Mesendoderm (in vitro differentiated cells): ENCODE measurements around the gene RETREG2.

Experiments
- DNase-seq: peaks from one replicate; pipeline ENCODE4 v3.0.0; 2013
- H2AK5ac ChIP-seq: 2 replicates; pipeline ENCODE4 v1.6.1; 2013; ENCODE audit warnings: low read length, inconsistent platforms
- H2BK120ac ChIP-seq: 2 replicates; pipeline ENCODE4 v1.6.1; 2013; ENCODE audit warnings: low read depth, mild to moderate bottlenecking, low read length, moderate library complexity, mixed read lengths
- H2BK15ac ChIP-seq: replicated peaks from 2 replicates; pipeline ENCODE4 v1.6.1; 2013; ENCODE audit warnings: low read depth, mild to moderate bottlenecking, moderate library complexity
- H2BK5ac ChIP-seq: 2 replicates; pipeline ENCODE4 v1.6.1; 2013; ENCODE audit warnings: low read length, inconsistent platforms
- H3K18ac ChIP-seq: 2 replicates; pipeline ENCODE4 v1.6.1; 2013; ENCODE audit warnings: mild to moderate bottlenecking, low read length, mixed read lengths
- H3K23ac ChIP-seq: one replicate; pipeline ENCODE4 v1.6.1; 2013; ENCODE audit warnings: low read length
- H3K27ac ChIP-seq: 2 replicates; pipeline ENCODE4 v1.5.1; 2013; ENCODE audit warnings: low read depth, mild to moderate bottlenecking, inconsistent platforms, low read length, moderate library complexity
- H3K27me3 ChIP-seq: 2 replicates; pipeline ENCODE4 v1.6.1; 2013; ENCODE audit warnings: low read length, control low read depth, mild to moderate bottlenecking, inconsistent platforms; ENCODE audit not compliant: insufficient read depth, poor library complexity
- H3K36me3 ChIP-seq: 2 replicates; pipeline ENCODE4 v1.6.1; 2013; ENCODE audit warnings: low read length, inconsistent platforms; ENCODE audit not compliant: control insufficient read depth, insufficient read depth
- H3K4ac ChIP-seq: one replicate; pipeline ENCODE4 v1.6.1; 2013; ENCODE audit warnings: low read depth, mild to moderate bottlenecking, low read length, moderate library complexity
- H3K4me1 ChIP-seq: 2 replicates; pipeline ENCODE4 v1.6.1; 2013; ENCODE audit warnings: low read depth, low read length, inconsistent platforms; ENCODE audit not compliant: control insufficient read depth
- H3K4me2 ChIP-seq: 2 replicates; pipeline ENCODE4 v1.6.1; 2013; ENCODE audit warnings: low read length
- H3K4me3 ChIP-seq: 2 replicates; pipeline ENCODE4 v1.5.1; 2013; ENCODE audit warnings: mild to moderate bottlenecking, low read length
- H3K56ac ChIP-seq: one replicate; pipeline ENCODE4 v1.6.1; 2013; ENCODE audit warnings: low read length
- H3K79me1 ChIP-seq: 2 replicates; pipeline ENCODE4 v1.6.1; 2013; ENCODE audit warnings: low read length, inconsistent platforms
- H3K79me2 ChIP-seq: 2 replicates; pipeline ENCODE4 v1.6.1; 2013; ENCODE audit warnings: mild to moderate bottlenecking, low read length; ENCODE audit not compliant: control insufficient read depth, insufficient read depth
- H3K9ac ChIP-seq: 2 replicates; pipeline ENCODE4 v1.6.1; 2013; ENCODE audit warnings: low read length, inconsistent platforms
- H4K5ac ChIP-seq: one replicate; pipeline ENCODE4 v1.6.1; 2013; ENCODE audit warnings: low read length
- H4K8ac ChIP-seq: one replicate; pipeline ENCODE4 v1.6.1; 2013; ENCODE audit warnings: low read depth, mild to moderate bottlenecking, control low read depth, low read length, moderate library complexity
- WGBS: extraction: QIAGEN DNeasy Blood & Tissue Kit; methylation state at CpG from one replicate; pipeline ENCODE4 v1.1.7; 2013; ENCODE audit warnings: low lambda C conversion rate, missing lambda C conversion rate; ENCODE audit not compliant: insufficient coverage; ENCODE audit errors: extremely low coverage; 5-methylcytosine and 5-hydroxymethylcytosine counted together

Gene RETREG2

DNA sequence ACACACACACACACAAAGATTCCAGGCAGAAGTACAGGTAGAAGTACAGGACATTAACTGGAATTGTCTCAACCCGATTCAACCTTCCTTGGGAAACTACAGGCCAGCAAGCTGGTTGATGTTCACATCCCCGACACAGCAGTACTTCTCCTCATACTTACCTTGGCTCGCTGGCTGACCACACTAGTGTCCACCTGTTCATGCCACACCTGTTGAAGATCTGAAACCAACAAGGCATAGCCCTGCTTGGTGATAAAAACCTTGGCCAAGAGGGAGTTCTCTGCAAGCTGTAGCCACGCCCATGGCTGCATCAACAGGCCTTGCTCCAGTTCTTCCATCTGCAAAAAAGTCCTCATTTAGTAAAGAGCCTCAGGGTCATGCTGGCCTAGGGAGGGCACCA is 20.1 kb upstream of the RETREG2 start:
- H3K27ac ChIP-seq: no peak overlapping the region
- no peak overlapping the region for H3K4me2 ChIP-seq
- H2BK5ac ChIP-seq: no peak overlapping the region
- H2BK15ac ChIP-seq: no peak overlapping the region
- H2BK120ac ChIP-seq: no peak overlapping the region
- no peak overlapping the region for H3K18ac ChIP-seq
- no peaks in the 10 kb centered on the region for H3K27me3 ChIP-seq
- no peak overlapping the region for H4K5ac ChIP-seq
- no CpG with 5 or more reads among the region's 4 CpGs for WGBS
- no peak overlapping the region for H3K9ac ChIP-seq
- H3K56ac ChIP-seq: no peak overlapping the region
- no peak for DNase-seq
- H3K4me1 ChIP-seq: peaks cover 3% of the 10 kb centered on the region
- no peaks in the 10 kb centered on the region for H3K79me1 ChIP-seq
- H3K36me3 ChIP-seq: peaks cover 2% of the 10 kb centered on the region
- H4K8ac ChIP-seq: no peak overlapping the region
- no peaks in the 10 kb centered on the region for H3K79me2 ChIP-seq
- no peak overlapping the region for H3K23ac ChIP-seq
- no peak overlapping the region for H2AK5ac ChIP-seq
- no peak overlapping the region for H3K4ac ChIP-seq
- H3K4me3 ChIP-seq: no peak overlapping the region

DNA sequence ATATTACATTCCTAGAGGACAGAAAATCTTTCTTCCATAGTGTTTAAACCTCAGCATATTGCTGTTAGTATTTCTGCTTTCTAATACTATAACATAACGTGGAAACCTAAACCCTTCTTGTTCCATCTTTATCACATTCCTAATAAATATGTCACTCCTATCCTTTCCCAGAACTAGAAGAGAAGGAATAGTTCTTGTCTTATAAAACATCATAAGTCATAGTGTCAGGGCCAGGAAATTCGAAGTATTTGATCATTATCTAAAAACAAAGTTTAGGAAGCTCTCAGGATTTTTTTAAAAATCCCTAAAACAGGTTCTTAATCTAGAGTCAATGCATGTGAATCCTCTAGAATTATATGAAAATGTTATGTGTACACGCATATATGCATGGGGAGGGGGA is 19.5 kb upstream of the RETREG2 start:
- Histone ChIP-seq H3K4ac (no peak overlapping the region), H3K79me1 (no peaks in the 10 kb centered on the region), H3K18ac (no peak overlapping the region), H3K23ac (no peak overlapping the region), H3K27ac (no peak overlapping the region), H4K8ac (no peak overlapping the region), H3K36me3 (peaks cover 2% of the 10 kb centered on the region), H2BK120ac (no peak overlapping the region), H4K5ac (no peak overlapping the region), H3K4me1 (peaks cover 3% of the 10 kb centered on the region), H3K27me3 (no peaks in the 10 kb centered on the region), H3K79me2 (no peaks in the 10 kb centered on the region), H3K9ac (no peak overlapping the region), H3K56ac (no peak overlapping the region), H2AK5ac (no peak overlapping the region), H2BK5ac (no peak overlapping the region), H3K4me2 (no peak overlapping the region), H3K4me3 (no peak overlapping the region), H2BK15ac (no peak overlapping the region)
- WGBS: no CpG with 5 or more reads among the region's 3 CpGs
- DNase-seq: no peak

DNA sequence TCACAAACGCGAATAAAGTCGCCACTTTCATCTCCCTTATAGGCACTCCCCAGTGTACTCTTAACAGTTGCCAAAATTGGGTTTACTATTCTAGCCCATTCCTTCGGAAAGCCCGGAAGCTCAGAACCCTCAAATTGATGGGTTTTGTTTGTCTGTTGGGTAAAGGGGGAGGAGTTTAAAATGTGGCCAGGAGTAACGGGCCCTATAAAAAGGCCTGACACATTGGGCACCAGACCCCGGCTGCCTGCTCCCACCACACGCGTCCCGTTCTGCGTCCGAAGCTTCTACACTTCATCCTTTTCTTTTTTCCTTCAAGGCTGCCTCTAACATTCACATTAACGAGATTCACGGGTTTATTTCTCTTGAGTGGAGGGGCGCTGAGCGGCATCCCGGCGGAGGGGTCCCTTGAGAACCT is 18.3 kb upstream of the RETREG2 start:
- no CpG with 5 or more reads among the region's 18 CpGs for WGBS
- H3K27ac ChIP-seq: no peak overlapping the region
- no peak for DNase-seq

DNA sequence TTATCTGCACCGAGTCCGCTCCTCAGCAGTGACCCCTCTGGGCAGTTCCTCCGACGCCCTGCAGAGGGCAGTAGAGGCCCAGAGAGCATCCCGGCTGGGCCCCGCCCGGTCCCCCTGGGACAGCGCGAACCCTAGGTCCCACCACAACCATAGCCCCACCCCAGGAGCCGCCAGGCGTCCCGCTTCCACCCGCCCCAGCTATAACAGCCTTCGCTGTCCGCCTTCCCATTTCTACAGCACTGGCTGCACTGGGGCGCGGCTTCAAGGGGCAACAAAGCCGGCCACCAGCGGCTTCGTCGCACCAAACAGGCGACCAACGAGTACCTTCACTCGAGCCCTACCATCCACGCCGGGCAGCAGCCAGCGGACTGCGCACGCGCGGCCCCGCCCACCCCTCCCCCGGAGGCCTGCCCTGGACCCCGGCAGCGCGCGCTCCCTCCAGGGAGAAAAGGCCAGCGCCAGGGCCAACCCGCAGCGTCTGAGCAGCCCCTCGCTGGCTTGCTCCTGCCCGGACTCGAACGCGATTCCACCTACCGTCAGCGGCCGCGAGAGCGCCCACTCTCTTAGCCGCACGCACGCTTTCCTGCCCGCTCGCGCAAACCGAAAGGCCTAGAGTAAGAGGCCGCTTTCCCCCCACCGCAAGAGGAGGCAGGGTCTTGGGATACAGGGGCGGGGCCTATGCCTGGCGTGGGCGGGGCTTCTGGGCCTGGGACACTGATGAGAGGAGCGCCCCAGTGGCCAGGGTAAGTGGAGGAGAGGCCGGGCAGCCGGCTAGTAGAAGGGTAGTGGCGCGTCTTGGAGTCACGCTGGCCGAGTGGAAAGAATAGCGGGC is 17.7 kb upstream of the RETREG2 start, which contains the start of gene NHEJ1:
Gene NHEJ1 (minus strand): TSS at position 630 of the 832 bp plus-strand sequence. CDS start 2,453 bp downstream, outside the sequence.
- Histone ChIP-seq H3K9ac (peak within 1 kb of the TSS; percentile 96), H3K56ac (peak within 1 kb of the TSS; percentile 100), H4K8ac (no peak within 1 kb of the TSS), H3K36me3 (peaks cover 2% of the 10 kb centered on the region), H3K4me2 (peak within 1 kb of the TSS; percentile 77), H2BK120ac (no peak within 1 kb of the TSS), H2BK15ac (no peak within 1 kb of the TSS), H3K4ac (no peak within 1 kb of the TSS), H3K27ac (peak within 1 kb of the TSS; percentile 87), H3K23ac (no peak within 1 kb of the TSS), H3K4me3 (peak within 1 kb of the TSS; percentile 83), H2BK5ac (peak within 1 kb of the TSS; percentile 96), H3K27me3 (no peaks in the 10 kb centered on the region), H3K4me1 (peaks cover 3% of the 10 kb centered on the region), H4K5ac (no peak within 1 kb of the TSS), H3K79me1 (no peaks in the 10 kb centered on the region), H3K79me2 (no peaks in the 10 kb centered on the region), H3K18ac (peak within 1 kb of the TSS; percentile 95), H2AK5ac (no peak within 1 kb of the TSS)
- no CpG with 5 or more reads among the region's 70 CpGs for WGBS
- peak; percentile 97 for DNase-seq

More for the DNA sequence above, 18.3 kb upstream of the RETREG2 start:
- Histone ChIP-seq H3K18ac (no peak overlapping the region), H2BK15ac (no peak overlapping the region), H4K5ac (no peak overlapping the region), H3K79me2 (no peaks in the 10 kb centered on the region), H3K36me3 (peaks cover 2% of the 10 kb centered on the region), H3K79me1 (no peaks in the 10 kb centered on the region), H3K4ac (no peak overlapping the region), H3K4me3 (no peak overlapping the region), H4K8ac (no peak overlapping the region), H3K9ac (peak overlapping the region; percentile 50), H3K27me3 (no peaks in the 10 kb centered on the region), H2BK5ac (no peak overlapping the region), H3K56ac (peak overlapping the region; percentile 77), H3K23ac (no peak overlapping the region), H3K4me1 (peaks cover 3% of the 10 kb centered on the region), H2BK120ac (no peak overlapping the region), H2AK5ac (no peak overlapping the region), H3K4me2 (peak overlapping the region; percentile 54)

DNA sequence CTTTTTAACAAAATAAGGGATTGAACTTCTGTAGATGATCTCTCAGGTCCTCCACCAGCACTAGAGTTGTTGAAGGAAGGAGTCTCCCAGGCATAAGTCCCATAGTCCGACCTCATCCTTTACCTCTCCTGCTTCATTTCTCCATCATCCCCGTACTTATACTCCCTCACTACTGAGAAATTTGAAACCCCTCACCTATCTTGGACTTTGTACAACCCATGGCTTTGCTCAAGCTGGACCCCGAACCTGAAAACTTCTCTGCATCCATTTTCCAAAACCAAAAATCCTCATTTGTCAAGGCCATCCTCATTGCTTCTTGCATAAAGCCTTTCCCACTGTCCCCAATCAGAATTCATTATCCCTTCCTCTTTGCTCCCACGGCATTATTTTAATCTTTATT is 17.0 kb upstream of the RETREG2 start:
- Histone ChIP-seq H2BK5ac (no peak overlapping the region), H3K27ac (no peak overlapping the region), H3K27me3 (no peaks in the 10 kb centered on the region)

More for the DNA sequence above, 17.0 kb upstream of the RETREG2 start:
- Histone ChIP-seq H3K36me3 (peaks cover 2% of the 10 kb centered on the region), H3K4me3 (peak overlapping the region; percentile 16), H4K8ac (no peak overlapping the region), H3K79me1 (no peaks in the 10 kb centered on the region), H3K4me2 (peak overlapping the region; percentile 48), H3K9ac (peak overlapping the region; percentile 68), H3K23ac (no peak overlapping the region), H3K18ac (no peak overlapping the region), H3K79me2 (no peaks in the 10 kb centered on the region), H2BK15ac (no peak overlapping the region), H3K4me1 (peaks cover 3% of the 10 kb centered on the region), H3K56ac (peak overlapping the region; percentile 74), H4K5ac (no peak overlapping the region), H2AK5ac (no peak overlapping the region), H2BK120ac (no peak overlapping the region), H3K4ac (no peak overlapping the region)
- no peak for DNase-seq
- no CpG with 5 or more reads among the region's 4 CpGs for WGBS
